ENCODE results near the gene LRBA.

LRBA gene

DNA sequence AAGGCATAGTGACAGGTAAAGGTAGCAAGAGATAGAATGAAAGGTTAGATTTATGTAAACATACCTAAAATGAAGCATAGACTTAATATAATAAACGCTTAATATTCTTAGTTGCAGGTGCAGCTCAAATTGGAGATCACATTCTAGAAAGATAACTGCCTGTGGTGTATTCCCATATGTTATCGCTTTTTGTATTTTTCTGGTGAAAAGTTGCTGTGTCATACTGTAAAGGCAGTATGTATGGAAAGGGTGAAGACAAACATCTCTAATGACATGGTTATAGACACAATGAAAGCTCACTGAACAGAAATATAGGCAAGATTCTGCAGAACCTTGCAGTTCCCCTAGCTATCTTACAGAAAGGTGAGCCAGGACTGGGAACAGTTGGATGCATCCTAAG lies 696.6 kb downstream of the LRBA start:
- CTCF ChIA-PET, result interaction anchor here (0.7 to 1.3 kb wide), 2 partner anchors 20 to 305 kb away, joined by 3 to 4 read pairs; no protein-coding TSS in a partner anchor
- H3K27ac ChIP-seq, result no peak overlapping the region
- no peak for DNase-seq (ENCODE audit: low spot score)
- TF ChIP-seq, protein P1, sequence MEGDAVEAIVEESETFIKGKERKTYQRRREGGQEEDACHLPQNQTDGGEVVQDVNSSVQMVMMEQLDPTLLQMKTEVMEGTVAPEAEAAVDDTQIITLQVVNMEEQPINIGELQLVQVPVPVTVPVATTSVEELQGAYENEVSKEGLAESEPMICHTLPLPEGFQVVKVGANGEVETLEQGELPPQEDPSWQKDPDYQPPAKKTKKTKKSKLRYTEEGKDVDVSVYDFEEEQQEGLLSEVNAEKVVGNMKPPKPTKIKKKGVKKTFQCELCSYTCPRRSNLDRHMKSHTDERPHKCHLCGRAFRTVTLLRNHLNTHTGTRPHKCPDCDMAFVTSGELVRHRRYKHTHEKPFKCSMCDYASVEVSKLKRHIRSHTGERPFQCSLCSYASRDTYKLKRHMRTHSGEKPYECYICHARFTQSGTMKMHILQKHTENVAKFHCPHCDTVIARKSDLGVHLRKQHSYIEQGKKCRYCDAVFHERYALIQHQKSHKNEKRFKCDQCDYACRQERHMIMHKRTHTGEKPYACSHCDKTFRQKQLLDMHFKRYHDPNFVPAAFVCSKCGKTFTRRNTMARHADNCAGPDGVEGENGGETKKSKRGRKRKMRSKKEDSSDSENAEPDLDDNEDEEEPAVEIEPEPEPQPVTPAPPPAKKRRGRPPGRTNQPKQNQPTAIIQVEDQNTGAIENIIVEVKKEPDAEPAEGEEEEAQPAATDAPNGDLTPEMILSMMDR (conservative IDR thresholded peaks at IDR 0.05; ENCODE audit: low read depth), result no peak
- POLR2A ChIA-PET (ENCODE audit: low non-redundant PET), result no interaction called here

DNA sequence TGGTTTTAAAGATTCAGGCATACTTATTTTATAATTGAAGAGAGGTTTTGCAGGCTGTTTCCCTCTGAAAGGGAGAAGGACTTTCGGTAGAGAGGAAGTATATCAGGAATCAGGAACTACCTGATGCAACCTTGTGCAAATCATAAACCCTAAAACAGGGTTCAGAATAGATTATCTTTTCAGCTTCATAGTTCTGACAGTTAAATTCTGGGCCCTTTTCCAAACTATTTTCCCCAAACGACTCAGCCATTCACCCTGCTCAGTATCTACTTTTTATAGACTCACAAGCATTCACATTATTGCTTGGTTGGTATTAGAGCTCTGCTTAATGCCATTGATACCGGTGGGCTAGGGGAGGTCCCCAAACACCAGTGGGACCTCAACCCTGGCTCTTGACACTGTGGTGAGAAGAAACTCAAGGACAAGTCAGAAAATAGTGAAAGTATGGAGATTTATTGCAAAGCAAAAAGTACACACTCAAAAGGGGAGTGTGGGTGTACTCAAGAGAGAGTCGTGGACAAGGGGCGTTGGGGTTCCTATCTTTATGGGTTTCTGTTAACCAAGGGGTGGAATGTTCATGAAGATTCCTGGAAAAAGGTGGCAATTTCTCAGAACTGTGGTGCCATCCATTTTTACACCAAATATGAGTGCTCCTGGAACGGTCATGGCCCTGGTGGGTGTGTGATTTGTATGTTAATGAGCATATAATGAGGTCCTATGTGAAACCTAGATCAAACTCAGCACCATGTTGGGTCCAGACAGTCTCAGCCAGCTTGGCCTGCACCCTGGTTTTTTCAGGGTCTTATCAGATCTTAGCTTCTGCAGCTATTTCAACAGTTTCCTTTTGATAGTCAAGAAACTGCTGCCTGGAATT lies 698.5 kb downstream of the LRBA start:
- TF ChIP-seq, protein P1 (conservative IDR thresholded peaks at IDR 0.05; ENCODE audit: low read depth), result no peak
- ChIA-PET CTCF (interaction anchor here (0.9 kb wide), 1 partner anchor 74 kb away, joined by 5 read pairs; no protein-coding TSS in a partner anchor), POLR2A (ENCODE audit: low non-redundant PET) (no interaction called here)
- H3K27ac ChIP-seq, result no peak overlapping the region
- no peak for DNase-seq (ENCODE audit: low spot score)

DNA sequence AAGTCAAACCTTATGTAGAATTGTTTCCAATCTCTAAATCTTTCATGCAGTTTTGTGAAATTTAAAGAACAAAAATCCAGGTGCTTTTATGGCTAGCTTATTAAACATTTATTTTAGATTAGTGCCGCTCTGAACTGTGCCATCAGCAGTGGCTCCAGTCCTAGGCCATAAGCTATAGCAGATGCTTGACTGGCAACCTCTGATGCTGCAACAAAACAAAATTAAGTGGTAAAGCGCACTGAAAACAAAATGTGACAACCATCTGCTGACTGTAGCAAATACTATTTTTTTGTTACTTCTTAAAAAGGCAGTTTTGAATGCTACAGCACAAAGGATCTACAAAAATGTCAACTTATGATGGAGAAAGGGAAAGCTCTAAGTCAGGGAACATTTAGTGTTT lies 699.4 kb downstream of the LRBA start:
- H3K27ac ChIP-seq, result no peak overlapping the region
- ChIA-PET POLR2A (ENCODE audit: low non-redundant PET) (no interaction called here), CTCF (interaction anchor here (0.9 to 1.1 kb wide), 2 partner anchors 10 to 73 kb away, joined by 3 to 5 read pairs; no protein-coding TSS in a partner anchor)
- DNase-seq (ENCODE audit: low spot score), result no peak
- TF ChIP-seq, protein P1 (conservative IDR thresholded peaks at IDR 0.05; ENCODE audit: low read depth), result no peak

DNA sequence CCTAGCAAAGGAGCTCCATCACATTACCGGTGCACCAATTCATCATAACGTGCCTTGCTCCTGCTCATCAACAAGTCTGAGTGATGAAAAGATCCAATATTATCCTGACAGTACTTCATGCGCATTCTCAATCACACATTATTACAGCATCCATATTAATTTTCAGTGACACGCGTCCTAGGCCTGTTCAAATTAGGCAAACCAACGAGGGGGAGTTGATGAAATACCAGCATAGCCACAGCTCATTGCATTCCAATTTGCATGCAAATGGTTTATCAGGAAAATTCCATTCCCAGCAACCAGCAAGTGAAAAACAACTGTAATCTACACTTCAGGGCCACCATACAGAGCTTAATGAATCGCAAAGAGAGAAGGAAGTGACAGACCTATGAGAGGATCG lies 699.9 kb downstream of the LRBA start:
- H3K27ac ChIP-seq, result no peak overlapping the region
- POLR2A ChIA-PET (ENCODE audit: low non-redundant PET), result no interaction called here
- no peak for DNase-seq (ENCODE audit: low spot score)
- TF ChIP-seq, protein P1 (conservative IDR thresholded peaks at IDR 0.05; ENCODE audit: low read depth), result no peak
- CTCF ChIA-PET, result interaction anchor here (1.1 kb wide), 1 partner anchor 9 kb away, joined by 3 read pairs; no protein-coding TSS in a partner anchor

DNA sequence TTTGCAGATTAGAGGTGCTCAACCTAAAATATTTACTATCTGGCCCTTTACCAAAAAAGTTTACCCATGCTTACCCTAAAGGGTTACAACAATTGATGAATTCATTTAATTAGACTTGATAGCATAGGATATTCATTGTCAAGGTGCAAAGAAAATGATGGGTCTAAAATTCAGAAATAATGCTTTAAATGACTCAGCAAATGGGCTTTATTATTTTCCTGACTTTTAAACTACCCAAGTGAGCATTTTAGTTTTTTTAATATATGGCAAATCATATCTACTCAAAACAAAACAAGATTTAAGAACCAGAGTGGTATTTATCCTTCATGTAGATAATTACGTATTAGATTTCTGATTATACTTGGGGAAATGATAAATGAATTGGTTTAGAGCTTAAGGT lies 701.1 kb downstream of the LRBA start:
- DNase-seq (ENCODE audit: low spot score), result no peak
- H3K27ac ChIP-seq, result no peak overlapping the region
- ChIA-PET POLR2A (ENCODE audit: low non-redundant PET) (no interaction called here), CTCF (interaction anchor here (0.7 kb wide), 1 partner anchor 30 kb away, joined by 3 read pairs; no protein-coding TSS in a partner anchor)
- TF ChIP-seq, protein P1 (conservative IDR thresholded peaks at IDR 0.05; ENCODE audit: low read depth), result no peak

DNA sequence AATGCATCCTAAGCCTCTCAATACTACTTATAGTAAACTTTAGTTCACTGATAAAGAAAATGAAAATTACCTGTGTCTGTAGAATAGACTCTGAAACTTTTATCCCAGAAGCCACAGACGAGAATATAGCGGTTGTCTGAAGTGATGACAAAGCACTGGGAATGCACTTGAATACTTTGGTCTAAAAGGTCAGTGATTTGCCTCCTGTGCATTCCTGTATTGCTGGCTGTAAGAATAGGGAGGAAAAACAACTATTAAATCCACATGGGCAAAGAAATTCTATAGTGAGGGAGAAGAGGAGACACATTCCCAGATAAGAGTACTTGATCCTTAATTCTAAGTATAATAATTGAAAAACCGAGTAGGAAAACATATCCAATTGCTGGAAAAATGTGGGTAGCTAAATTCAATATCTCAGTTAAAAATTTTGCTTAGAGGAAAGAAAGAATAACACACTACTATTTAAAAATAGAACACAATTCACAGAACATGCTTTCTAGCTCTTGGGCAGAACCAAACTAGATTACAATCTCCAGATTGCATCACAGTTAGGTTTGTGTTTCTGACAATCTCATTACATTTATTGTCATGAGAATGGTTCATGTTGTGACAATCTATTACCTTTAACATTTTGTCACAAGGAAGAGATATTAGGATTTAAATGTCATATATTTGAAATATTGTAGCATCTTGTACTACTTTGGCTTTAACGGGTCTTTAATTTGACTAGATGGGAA lies 704.8 kb downstream of the LRBA start:
- POLR2A ChIA-PET (ENCODE audit: low non-redundant PET), result no interaction called here
- H3K27ac ChIP-seq, result no peak overlapping the region
- DNase-seq (ENCODE audit: low spot score), result no peak
- CTCF ChIA-PET, result interaction anchor here (0.6 to 1.3 kb wide), 2 partner anchors 12 to 462 kb away, joined by 3 to 4 read pairs; no protein-coding TSS in a partner anchor
- TF ChIP-seq, protein P1 (conservative IDR thresholded peaks at IDR 0.05; ENCODE audit: low read depth), result no peak

Measured in RWPE1 (cell line).